Globus pallidus (tissue), 1 donor: ENCODE measurements around the gene INPP4A.

Experiments used
- DNase-seq: peaks from one replicate; pipeline ENCODE4 v3.0.0-alpha.2; 2015; ENCODE audit warnings: low spot score

The INPP4A gene

DNA sequence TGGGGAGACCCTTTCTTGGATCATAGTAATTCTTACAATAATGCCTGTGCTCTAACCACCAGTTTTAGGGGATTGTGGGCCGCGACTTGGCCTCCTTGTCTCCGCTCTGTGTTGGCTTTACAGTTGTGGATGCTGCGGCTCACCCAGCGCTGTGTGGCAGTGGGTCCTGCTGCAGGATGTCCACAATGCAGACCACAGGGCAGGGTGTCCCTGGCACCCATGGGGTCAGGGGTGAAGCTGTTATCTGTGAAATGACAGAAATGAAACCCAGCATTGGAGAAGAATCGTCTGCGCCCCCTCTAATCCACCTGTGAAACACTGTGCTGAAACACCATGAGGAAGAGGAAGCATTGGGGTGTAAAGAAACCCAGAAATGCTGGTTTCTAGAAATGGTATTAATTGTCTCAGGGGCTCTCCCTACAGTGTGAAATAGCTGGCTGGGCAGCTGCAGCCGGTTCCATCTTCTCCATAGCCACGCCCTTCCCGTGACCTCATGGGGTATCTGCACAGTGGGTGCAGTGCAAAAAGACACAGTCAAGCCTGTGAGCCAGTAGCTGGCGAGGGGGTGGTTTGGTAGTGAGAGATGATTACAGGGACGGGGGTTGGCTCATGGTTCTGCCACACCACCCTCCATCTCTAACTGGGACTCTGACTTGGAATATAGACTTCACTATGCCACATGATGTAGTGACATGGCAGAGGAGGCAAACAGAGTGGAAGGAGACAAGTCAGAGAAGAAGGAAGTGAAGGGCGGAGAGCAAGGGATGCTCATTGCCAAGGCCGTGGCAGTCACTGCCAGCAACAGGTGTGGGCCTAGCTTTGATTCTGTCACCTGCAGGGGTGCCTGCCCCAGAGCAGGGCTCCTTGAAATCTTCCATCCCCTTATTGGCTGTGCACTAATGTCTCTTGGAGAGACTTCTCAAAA, 16.2 kb downstream of the INPP4A start:
- no peak for DNase-seq

DNA sequence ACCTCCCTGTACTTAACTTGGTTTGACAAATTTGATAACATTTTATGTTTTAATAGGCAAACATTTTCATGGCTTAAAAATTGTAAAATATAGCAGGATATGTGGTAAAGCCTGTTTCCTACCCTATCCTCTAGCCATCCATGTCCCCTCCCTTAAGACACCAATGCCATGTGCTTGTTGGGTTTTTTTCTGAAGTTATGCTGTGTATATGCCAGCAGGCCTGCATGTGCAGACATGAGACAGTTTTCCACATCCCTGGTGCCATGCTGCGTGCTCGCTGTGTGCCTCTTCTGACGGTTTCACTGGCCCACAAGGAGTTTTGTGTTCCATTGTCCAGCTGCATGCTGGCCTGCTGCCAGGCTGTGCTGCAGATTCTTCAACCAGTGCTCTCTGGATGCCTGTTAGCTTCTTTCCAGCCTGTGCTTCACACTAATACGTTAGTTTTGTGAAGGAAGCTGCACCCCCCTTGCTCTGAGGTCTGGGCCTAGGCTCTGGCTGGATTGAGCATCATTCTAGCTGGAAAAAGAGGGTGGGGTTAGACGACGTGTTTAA, 16.9 kb downstream of the INPP4A start:
- DNase-seq: peak; percentile 70

DNA sequence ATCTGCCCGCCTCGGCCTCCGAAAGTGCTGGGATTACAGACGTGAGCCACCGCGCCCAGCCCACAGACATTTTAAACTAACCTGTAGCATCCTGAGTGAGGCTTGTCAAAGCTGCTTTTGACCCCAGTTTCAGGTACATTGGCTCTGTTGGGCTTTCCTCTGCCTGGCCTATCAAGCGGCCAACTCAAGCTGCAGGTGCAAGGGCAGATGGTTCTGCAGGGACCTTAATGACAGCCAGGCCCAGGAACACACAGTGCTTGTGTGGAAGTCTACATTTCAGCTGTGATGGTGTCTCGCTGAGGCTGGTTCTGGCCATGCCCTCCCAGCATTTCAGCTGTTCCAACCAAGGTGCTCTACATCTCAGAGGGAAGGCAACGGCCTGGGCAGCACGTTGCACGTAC, 18.4 kb downstream of the INPP4A start:
- no peak for DNase-seq

DNA sequence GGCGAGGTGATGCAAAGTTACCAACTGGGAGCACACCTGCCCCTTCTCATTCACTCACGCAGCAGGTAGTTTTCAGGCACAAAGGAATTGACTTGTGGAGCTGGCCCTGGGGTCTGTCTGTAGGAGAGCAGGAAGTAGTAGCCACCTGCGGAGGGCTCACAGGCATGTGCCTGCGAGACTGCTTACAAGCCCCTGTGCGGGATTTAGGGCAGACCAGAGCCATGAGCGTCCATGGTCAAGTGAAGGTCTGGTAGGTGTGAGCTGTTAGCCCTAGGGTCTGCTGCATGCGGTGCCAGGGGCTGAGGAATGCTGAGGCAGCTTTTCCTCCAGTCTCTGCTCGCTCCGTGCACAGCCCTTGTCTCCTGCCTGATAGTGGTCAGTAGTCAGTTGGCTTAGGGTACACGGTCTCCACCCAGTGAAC, 18.9 kb downstream of the INPP4A start:
- no peak for DNase-seq

DNA sequence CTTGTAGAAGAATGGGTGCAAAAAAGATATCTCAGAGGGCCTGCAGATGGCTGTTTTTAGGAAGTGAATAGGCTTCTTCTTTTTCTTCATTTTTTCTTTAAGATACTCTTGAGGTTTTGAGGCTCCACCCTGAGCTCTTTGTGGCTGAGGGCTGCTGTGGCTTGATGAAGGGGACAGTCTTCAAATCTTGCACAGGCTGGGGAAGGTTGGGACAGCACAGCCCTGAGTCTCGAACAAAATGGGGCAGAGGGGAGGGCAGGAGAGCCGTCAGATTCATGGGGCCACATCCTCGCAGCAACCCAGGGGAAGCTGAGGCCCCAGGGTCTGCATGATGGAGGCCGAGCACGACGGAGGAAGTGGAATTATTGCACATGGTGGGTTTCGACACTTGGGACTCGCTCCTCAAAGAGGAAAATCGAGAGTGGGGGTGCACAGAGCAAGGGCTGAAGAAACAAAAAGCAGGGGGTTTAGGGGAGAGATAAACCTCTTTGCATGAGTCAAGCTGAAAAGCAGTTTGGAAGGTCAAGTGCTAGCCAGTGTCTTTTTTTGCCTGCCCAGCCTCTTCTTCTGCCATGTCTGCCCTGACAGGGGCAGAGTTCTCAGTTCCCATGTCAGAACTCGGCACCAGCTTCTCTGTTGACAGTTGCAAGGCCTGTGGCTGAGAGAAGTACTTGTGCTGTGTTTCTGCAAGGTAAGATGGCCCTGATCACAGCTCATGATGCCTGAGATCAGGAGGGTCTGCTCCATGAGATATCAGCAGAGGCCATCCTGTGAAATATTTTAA, 19.5 kb downstream of the INPP4A start:
- DNase-seq: no peak

DNA sequence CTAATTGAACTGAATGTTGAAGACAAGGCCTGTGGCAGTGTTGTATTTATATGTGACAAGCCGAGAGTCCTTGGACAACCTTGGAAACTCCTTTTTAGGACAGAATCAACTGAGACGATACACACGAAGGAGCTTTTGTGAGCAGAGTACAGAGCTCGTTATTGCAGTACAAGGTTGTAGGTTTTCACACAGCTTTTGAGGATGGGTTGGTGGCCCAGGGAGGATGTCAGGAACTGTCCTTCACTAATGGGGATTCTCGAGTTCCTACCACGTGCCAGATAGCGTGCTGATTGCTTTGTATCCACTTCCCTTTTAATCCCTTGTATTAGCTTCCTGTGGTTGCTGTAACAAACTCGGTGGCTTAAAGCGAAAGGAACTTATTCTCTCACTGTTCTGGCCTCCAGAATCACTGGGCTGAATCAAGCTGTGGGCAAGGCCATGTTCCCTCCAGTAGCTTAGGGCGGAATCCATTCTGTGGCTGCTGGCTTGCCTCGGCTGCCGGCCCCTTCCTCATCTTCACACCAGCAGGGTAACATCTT, 20.2 kb downstream of the INPP4A start:
- DNase-seq: no peak

DNA sequence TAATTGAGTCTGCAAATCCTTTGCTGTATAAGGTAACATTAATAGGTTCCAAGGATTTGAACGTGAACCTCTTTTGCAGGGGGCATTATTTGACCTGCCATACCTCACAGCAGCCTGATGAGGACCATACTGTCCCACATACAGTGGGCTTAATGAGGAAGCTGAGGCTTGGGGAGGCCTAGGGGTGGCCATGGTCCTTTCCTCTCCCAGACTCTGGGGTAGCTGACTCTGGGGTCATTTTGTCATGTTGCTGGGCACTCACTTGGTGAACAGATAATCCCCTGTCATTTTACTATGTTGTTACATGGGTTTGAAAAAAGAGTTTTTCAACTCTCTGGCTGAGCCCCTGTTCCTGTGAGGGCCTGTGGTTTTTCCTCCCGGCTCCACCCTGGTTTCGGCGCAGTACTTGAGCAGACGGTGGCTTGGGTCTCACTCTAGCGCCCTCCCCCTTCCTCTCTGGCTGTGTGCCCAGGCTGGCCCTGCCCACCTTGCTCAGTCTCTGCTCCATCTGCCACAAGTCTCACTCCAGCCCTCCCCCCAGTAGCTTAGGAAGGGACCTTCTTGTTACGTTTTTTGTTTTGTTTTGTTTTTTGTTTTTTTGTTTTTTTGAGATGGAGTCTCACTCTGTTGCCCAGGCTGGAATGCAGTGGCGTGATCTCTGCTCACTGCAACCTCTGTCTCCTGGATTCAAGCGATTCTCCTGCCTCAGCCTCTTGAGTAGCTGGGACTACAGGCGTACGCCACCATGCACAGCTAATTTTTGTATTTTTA, 21.0 kb downstream of the INPP4A start:
- no peak for DNase-seq

DNA sequence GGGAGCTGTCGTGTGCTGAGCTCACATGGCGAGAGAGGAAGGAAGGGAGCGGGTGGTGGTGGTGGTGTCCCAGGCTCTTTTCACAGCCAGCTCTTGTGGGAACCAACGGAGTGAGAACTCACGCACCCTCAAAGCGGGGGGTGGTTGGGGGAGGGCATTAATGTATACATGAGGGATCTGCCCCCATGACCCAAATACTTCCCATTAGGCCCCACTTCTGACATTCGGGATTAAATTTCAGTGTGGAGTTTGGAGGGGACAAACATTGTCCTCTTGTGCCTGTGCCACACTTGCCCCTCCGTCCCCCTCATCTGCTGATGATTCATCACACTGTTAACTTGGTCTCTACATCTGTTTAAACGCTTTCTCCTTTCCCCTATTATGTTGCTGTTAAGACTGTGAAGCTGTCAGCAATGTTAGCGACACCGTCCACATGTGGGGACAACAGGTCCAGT, 22.5 kb downstream of the INPP4A start:
- DNase-seq: no peak

DNA sequence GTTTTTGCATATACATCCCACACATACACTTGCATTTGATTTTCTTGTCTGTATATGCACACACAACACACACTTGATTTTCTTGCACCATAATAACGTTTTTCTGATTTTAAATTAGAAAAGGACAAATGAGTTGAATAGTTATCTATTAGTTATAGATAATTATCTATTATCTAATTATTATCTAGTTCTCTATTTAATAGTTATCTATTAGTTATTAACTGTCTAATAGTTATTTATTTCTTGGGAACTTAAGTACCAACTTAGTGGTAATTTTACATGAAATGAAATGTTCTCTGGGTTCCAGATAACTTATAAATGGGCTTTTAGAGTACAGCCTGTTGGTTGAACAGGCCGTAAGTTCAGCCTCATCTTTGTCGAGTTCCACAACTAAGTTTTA, 23.0 kb downstream of the INPP4A start:
- no peak for DNase-seq

DNA sequence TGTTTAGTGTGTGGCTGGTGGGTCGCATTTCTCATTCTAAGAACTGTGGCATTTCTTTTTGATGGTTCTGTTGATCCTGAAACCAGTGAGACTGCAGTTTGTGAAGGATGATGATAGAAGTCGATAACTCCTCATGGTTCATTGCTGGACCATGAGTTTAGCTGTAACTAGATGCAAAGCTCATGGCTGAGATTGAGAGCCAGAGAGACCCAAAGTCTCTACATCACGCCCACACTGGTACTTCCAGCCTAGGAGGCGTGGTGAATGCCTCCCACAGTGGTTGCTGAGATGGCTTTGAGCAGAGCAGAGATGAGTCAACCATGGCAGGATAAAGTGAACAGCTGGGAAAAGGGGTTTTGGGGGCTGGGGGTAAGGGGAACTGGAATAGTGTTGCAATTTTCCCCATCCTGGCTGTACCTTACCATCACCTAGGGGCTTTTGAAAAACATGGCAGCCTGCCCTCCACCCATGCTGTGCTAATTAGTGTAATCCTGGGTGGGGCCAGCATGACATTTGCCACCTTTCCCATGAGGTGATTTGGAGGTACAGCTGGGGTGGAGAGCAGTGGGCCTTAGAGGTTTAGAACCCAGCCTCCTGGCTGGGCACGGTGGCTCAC, 24.1 kb downstream of the INPP4A start:
- no peak for DNase-seq

DNA sequence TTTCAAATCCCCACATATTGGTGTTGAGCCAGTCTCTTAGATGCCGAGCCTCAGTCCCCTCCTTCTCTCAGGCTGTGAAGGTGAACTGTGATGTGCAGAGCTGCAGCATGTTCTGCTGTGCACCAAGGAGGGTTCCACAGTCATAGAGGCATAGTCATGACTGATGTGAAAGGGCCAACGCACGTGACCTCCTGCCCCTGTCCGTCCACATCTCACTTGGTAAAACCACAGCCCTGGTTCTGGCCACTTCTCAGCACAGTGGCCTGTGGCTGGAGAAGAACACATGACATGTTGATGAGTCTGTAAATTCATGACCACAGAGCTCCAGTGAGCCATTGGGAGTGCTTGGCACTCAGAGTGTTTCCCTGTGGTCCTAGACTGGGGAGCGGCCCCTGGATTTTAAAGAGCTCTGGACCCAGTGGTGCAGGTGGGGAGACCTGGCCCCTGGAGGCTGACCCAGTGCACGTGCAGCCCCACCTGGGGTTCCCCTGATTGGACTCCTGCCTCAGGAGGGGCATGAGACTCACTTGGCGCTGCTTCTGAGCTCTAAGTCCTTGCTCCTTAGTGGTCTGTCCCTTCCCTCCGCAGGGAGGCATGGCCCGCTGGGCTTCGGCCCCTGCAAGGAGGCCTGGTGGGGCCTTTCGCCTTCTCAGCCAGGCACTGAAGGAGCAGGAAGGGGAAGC, 25.3 kb downstream of the INPP4A start:
- no peak for DNase-seq

DNA sequence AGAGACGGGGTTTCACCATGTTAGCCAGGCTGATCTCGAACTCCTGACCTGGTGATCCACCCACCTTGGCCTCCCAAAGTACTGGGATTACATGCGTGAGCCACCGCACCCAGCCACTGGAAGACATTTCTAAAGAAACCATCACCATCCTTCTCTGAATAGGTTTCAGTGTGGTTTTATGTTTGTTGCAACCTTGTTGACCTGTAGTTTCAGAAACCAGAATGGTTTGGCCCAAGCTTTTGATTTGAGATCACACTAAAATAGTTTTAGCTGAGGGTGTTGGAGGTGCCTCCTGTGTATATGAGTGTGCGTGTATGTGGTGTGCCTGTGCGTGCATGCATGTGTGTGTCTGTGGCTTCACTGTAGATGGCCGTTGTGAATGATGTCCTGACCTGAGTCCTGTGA, 26.2 kb downstream of the INPP4A start:
- DNase-seq: no peak

DNA sequence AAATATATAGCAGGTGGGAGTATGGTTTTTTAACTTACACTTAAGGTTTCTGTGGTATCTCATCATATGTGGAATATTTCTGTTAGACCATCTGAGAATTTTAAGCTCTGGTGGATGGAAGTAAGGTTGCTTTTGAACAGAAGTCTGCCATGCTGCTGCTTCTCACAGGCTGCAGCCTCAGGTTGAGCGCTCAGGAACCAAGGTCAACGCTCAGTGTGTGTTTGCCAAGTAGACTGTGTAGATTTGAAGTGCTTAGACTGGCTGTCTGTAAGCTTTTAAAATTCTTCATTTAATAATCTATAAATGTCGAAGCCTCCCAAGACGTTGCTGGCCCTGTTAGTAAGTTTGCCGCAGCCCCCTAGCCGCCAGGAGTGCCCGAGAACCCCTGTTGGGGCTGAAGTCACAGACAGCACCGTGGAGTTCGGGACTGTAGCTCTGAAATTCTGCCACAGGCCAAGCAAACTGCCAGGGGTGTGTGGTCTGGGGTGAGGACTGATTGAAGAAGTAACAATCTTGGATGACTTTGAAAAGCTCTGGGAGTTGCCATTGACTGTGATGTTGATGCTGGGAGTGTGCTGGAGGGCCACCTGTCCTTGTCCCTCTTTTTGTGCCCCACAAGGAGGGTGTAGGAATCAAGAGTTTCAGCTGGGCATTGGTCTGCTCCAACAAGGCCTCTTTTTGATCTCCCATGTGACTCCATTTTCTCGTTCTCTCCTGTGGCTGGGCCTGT, 26.9 kb downstream of the INPP4A start:
- no peak for DNase-seq

DNA sequence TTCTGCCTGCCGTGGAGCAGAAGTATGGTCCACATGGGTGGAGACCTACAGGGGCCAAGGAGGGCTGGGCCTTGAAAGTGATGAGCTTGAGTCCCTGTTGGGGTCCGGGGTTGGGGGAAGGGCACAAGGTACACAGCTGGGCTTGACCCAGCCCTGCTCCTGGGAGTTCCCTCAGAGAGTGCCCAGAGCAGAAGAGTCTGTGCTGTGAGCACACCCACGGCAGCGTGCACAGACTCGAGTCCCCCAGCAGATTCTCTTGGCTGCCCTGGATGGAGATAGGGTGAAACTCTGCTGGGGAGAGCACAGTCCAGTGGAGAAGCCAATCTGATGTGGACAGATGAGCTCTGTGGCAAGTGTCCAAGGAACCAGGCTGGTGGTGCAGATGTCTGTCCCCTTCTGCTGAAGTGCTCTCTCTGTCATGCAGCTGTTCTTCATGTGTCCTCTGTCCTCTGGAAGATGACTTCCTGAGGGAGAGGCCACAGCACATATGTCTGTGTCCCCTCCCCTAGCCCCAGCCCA, 27.5 kb downstream of the INPP4A start:
- DNase-seq: no peak

DNA sequence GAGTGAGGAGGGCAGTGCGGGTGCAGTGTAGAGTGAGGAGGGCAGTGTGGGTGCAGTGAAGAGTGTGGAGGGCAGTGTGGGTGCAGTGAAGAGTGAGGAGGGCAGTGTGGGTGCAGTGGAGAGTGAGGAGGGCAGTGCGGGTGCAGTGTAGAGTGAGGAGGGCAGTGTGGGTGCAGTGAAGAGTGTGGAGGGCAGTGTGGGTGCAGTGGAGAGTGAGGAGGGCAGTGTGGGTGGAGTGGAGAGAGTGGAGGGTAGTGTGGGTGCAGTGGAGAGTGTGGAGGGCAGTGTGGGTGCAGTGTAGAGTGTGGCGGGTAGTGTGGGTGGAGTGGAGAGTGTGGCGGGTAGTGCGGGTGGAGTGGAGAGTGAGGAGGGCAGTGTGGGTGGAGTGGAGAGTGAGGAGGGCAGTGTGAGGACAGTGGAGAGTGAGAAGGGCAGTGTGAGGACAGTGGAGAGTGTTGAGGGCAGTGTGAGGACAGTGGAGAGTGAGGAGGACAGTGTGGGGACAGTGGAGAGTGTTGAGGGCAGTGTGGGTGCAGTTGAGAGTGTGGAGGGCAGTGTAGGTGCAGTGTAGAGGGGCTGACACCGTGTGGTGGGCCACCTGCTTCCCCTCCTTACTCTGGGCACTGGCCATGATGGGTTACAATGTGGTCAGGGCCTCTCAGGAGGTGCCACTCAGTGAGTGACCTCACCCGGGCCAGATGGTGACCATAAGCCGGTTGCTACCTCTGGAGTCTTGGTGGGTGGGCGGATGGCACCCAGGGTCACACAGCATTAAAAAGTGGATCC, 28.5 kb downstream of the INPP4A start:
- DNase-seq: no peak

DNA sequence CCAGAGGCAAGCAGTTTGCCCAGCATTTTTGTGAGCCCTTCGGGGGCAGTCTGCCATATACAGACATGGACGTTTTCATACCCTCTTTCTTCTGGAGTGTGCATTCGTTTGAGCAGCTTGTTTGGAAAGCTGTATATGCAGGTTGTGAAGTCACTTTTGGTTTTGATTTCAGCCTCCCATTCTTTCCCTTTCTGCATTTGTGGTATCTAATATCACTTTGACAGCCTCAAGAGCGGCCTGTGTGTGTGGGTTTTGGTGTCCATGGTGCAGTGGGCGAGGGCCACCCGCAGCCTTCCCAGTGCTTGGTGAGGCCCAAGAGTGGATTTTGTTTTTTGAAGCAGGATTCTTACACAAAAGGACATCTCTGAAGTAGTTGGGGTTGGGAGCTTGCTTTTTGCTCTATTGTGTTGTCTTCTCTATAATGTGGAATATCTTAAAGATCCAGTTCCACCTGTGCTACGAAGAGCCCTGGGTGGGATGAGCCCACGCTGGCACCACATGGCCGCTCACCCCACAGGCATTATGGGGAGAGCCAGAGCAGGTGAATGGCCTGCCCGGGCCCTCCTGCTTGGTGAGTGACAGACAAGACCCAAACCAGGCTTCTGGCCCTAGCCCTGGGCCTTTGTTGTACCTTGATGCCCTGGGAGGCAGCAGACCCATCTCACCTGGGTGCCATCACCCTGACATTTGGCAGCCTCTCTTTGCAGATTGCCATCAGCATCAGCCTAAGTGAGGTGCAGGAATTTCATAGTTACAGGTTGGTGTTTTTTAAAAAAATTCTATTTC, 29.5 kb downstream of the INPP4A start:
- DNase-seq: no peak

DNA sequence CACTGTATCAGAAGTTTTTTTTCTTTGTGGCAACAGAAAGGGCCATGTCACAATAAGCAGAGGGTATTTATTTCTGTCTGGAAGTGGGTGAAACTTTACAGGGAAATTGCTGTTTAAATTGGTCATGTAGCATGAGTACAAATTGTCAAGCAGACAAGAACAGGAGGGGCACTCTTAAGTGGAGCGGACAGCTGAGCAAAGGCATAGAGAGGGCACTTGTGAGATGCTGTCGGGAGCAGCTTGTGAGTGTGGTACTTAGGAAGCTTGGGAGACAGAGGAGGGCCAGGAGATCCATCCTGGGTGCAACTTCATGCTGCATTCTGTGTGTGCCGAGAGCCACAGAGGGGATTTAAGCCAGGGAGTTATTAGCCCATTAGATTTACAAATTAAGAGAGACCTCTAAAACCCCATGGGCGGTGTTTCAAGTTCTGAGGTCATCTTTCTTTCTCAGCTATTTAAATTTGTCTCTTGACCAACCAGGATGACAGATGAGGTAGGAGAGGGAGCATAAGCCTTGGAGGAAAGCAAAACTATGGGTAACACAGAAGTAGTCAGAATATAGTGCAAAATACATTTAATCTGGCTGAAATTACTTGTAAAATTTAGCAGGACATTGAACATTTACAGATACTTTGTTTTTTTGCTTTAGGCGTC, 30.4 kb downstream of the INPP4A start:
- DNase-seq: no peak
